H9 (cell line): Measurements from ENCODE around the gene FAM13C. TPM values are rescaled to one million over a fixed set of nuclear protein-coding genes. Genes with fewer than 3 reads are reported as not detected.

Source experiments
- DNase-seq: peaks from one replicate; pipeline ENCODE4 v3.0.0-alpha.2; 2017
- H2AFZ ChIP-seq: one replicate; pipeline ENCODE4 v1.6.1; 2013; ENCODE audit warnings: mild to moderate bottlenecking, low read length, control low read depth, moderate library complexity
- H2AK5ac ChIP-seq: 2 replicates; pipeline ENCODE4 v1.6.1; 2013; ENCODE audit warnings: low read length, control low read depth, mixed read lengths; ENCODE audit not compliant: insufficient read length
- H2BK120ac ChIP-seq: one replicate; pipeline ENCODE4 v1.6.1; 2013; ENCODE audit warnings: low read depth, mild to moderate bottlenecking, low read length, control low read depth, inconsistent platforms; ENCODE audit not compliant: poor library complexity, severe bottlenecking
- H2BK12ac ChIP-seq: 2 replicates; pipeline ENCODE4 v1.6.1; 2013; ENCODE audit warnings: low read length, control low read depth, mixed read lengths, low read depth; ENCODE audit not compliant: insufficient read length
- H2BK15ac ChIP-seq: 2 replicates; pipeline ENCODE4 v1.6.1; 2013; ENCODE audit warnings: low read depth, low read length, control low read depth
- H2BK20ac ChIP-seq: one replicate; pipeline ENCODE4 v1.6.1; 2013; ENCODE audit warnings: low read depth, mild to moderate bottlenecking, low read length, control low read depth, inconsistent platforms; ENCODE audit not compliant: poor library complexity, severe bottlenecking
- H2BK5ac ChIP-seq: 2 replicates; pipeline ENCODE4 v1.6.1; 2013; ENCODE audit warnings: low read length, control low read depth, mixed read lengths; ENCODE audit not compliant: insufficient read length
- H3K14ac ChIP-seq: 2 replicates; pipeline ENCODE4 v1.6.1; 2013; ENCODE audit warnings: low read length, control low read depth; ENCODE audit not compliant: insufficient read depth
- H3K18ac ChIP-seq: 2 replicates; pipeline ENCODE4 v1.6.1; 2013; ENCODE audit warnings: low read depth, mild to moderate bottlenecking, mixed read lengths, low read length, control low read depth; ENCODE audit not compliant: insufficient read length
- H3K23ac ChIP-seq: 2 replicates; pipeline ENCODE4 v1.6.1; 2013; ENCODE audit warnings: low read length, control low read depth, mixed read lengths, low read depth; ENCODE audit not compliant: insufficient read length
- H3K23me2 ChIP-seq: 2 replicates; pipeline ENCODE4 v1.6.1; 2013; ENCODE audit warnings: low read depth, mild to moderate bottlenecking, mixed read lengths, low read length, control low read depth; ENCODE audit not compliant: insufficient read length, poor library complexity, severe bottlenecking
- H3K27ac ChIP-seq: 2 replicates; pipeline ENCODE4 v1.5.1; 2013; ENCODE audit warnings: low read length, control low read depth, mixed read lengths, low read depth; ENCODE audit not compliant: insufficient read length
- H3K27me3 ChIP-seq: 2 replicates; pipeline ENCODE4 v1.6.1; 2013; ENCODE audit warnings: low read length, control low read depth, inconsistent platforms; ENCODE audit not compliant: insufficient read depth
- H3K4ac ChIP-seq: 2 replicates; pipeline ENCODE4 v1.6.1; 2013; ENCODE audit warnings: low read depth, mild to moderate bottlenecking, control low read depth, inconsistent platforms, low read length, moderate library complexity
- H3K4me1 ChIP-seq: 2 replicates; pipeline ENCODE4 v1.6.1; 2013; ENCODE audit warnings: low read length, control low read depth, inconsistent platforms; ENCODE audit not compliant: insufficient read depth
- H3K4me2 ChIP-seq: 2 replicates; pipeline ENCODE4 v1.6.1; 2013; ENCODE audit warnings: low read length, control low read depth, mixed read lengths; ENCODE audit not compliant: insufficient read length, insufficient read depth
- H3K56ac ChIP-seq: 2 replicates; pipeline ENCODE4 v1.6.1; 2013; ENCODE audit warnings: low read depth, mild to moderate bottlenecking, mixed read lengths, low read length, control low read depth; ENCODE audit not compliant: insufficient read length
- H3K79me1 ChIP-seq: 2 replicates; pipeline ENCODE4 v1.6.1; 2013; ENCODE audit warnings: low read depth, mild to moderate bottlenecking, moderate library complexity, low read length, control low read depth, inconsistent platforms; ENCODE audit not compliant: insufficient read depth, poor library complexity, severe bottlenecking
- H3K79me2 ChIP-seq: 2 replicates; pipeline ENCODE4 v1.6.1; 2013; ENCODE audit warnings: low read length, control low read depth, inconsistent platforms; ENCODE audit not compliant: insufficient read depth
- H3K9ac ChIP-seq: 2 replicates; pipeline ENCODE4 v1.6.1; 2013; ENCODE audit warnings: low read length, control low read depth, mixed read lengths; ENCODE audit not compliant: insufficient read length; ENCODE audit errors: extremely low read depth
- H3K9me3 ChIP-seq: one replicate; pipeline ENCODE4 v1.6.1; 2013; ENCODE audit warnings: low read depth, low read length, inconsistent platforms; ENCODE audit not compliant: control insufficient read depth
- H3T11ph ChIP-seq: one replicate; pipeline ENCODE4 v1.6.1; 2013; ENCODE audit warnings: mild to moderate bottlenecking, low read length, control low read depth, inconsistent platforms
- H4K20me1 ChIP-seq: one replicate; pipeline ENCODE4 v1.6.1; 2013; ENCODE audit not compliant: control insufficient read depth, insufficient read length, insufficient read depth
- H4K5ac ChIP-seq: 2 replicates; pipeline ENCODE4 v1.6.1; 2013; ENCODE audit warnings: low read depth, mild to moderate bottlenecking, mixed read lengths, low read length, control low read depth; ENCODE audit not compliant: insufficient read length
- H4K8ac ChIP-seq: replicated peaks from 2 replicates; pipeline ENCODE4 v1.6.1; 2013; ENCODE audit warnings: low read length, control low read depth, mixed read lengths, low read depth; ENCODE audit not compliant: insufficient read length
- H4K91ac ChIP-seq: 2 replicates; pipeline ENCODE4 v1.6.1; 2013; ENCODE audit warnings: low read depth, mild to moderate bottlenecking, moderate library complexity, mixed read lengths, low read length, control low read depth; ENCODE audit not compliant: insufficient read length
- H3K27ac Mint-ChIP-seq, 3 experiments: 2 replicates in 2 of 3; 3 replicates in 1 of 3; pipeline ENCODE4 v1.8.0; 2020 to 2021; ENCODE audit warnings: mixed read lengths in 3 of 3, mild to moderate bottlenecking in 1 of 3, moderate library complexity in 1 of 3
- H3K27me3 Mint-ChIP-seq: 2 replicates; pipeline ENCODE4 v1.8.0; 2021; ENCODE audit warnings: low read depth, mild to moderate bottlenecking, moderate library complexity, mixed read lengths
- H3K36me3 Mint-ChIP-seq, 3 experiments: 2 replicates in 2 of 3; 3 replicates in 1 of 3; pipeline ENCODE4 v1.8.0; 2020 to 2021; ENCODE audit warnings: low read depth in 3 of 3, mixed read lengths in 3 of 3; ENCODE audit not compliant: insufficient read depth in 1 of 3
- H3K4me1 Mint-ChIP-seq, 2 experiments: 2 replicates each; pipeline ENCODE4 v1.8.0; 2020; ENCODE audit warnings: mixed read lengths in 2 of 2
- H3K4me3 Mint-ChIP-seq, 2 experiments: 2 replicates in 1 of 2; 3 replicates in 1 of 2; pipeline ENCODE4 v1.8.0; 2020 to 2021; ENCODE audit warnings: mild to moderate bottlenecking in 2 of 2, mixed read lengths in 2 of 2, moderate library complexity in 1 of 2
- H3K9me3 Mint-ChIP-seq, 2 experiments: 2 replicates in 1 of 2; 3 replicates in 1 of 2; pipeline ENCODE4 v1.8.0; 2020; ENCODE audit warnings: mild to moderate bottlenecking in 2 of 2, mixed read lengths in 2 of 2, moderate library complexity in 1 of 2
- WGBS: extraction: QIAGEN DNeasy Blood & Tissue Kit; methylation state at CpG from one replicate; pipeline ENCODE4 v1.1.7; 2013; ENCODE audit warnings: missing lambda C conversion rate, low lambda C conversion rate, mixed read lengths; ENCODE audit not compliant: insufficient read length; ENCODE audit errors: extremely low coverage; 5-methylcytosine and 5-hydroxymethylcytosine counted together
- total RNA-seq: library from RNA; stranded (reverse); gene quantifications from 2 replicates; pipeline ENCODE4 v1.2.1, GENCODE V29; 2021
- TF ChIP-seq, protein P1 (sequence below): fragments of 200-600 bp; sonication (generic); conservative IDR thresholded peaks from 3 replicates; pipeline ENCODE4 v1.8.0; 2021; ENCODE audit warnings: antibody characterized with exemption, mild to moderate bottlenecking

Gene FAM13C
- total RNA-seq, 1 experiment from 2014 or later = 0.31 TPM

GRCh38 chr10:59310324-59310914 is 51.9 kb downstream of the FAM13C start:
- WGBS = no CpG with 5 or more reads among the region's 3 CpGs
- Histone ChIP-seq H2BK12ac (no peak overlapping the region), H4K5ac (no peak overlapping the region), H3K4me1 (no peaks in the 10 kb centered on the region), H2BK20ac (no peak overlapping the region), H3K23me2 (no peaks in the 10 kb centered on the region), H3K14ac (no peak overlapping the region), H3K27me3 (no peaks in the 10 kb centered on the region), H2BK120ac (no peak overlapping the region), H3K56ac (no peak overlapping the region), H3T11ph (no peak overlapping the region), H4K20me1 (no peaks in the 10 kb centered on the region), H2BK5ac (no peak overlapping the region), H3K79me2 (no peaks in the 10 kb centered on the region), H2AK5ac (no peak overlapping the region), H2BK15ac (no peak overlapping the region), H3K79me1 (no peaks in the 10 kb centered on the region), H3K18ac (no peak overlapping the region), H2AFZ (no peak overlapping the region), H3K9ac (no peak overlapping the region), H3K4ac (no peak overlapping the region), H3K27ac (no peak overlapping the region), H4K8ac (no peak overlapping the region), H3K4me2 (no peak overlapping the region), H4K91ac (no peak overlapping the region), H3K23ac (no peak overlapping the region), H3K9me3 (no peaks in the 10 kb centered on the region)
- Mint-ChIP-seq H3K27me3 (no peaks in the 10 kb centered on the region), H3K4me3 (no peak overlapping the region), H3K9me3 (no peaks in the 10 kb centered on the region), H3K4me1 (no peaks in the 10 kb centered on the region), H3K36me3 (no peaks in the 10 kb centered on the region), H3K27ac (no peak overlapping the region)
- DNase-seq = no peak
- TF ChIP-seq, protein P1, sequence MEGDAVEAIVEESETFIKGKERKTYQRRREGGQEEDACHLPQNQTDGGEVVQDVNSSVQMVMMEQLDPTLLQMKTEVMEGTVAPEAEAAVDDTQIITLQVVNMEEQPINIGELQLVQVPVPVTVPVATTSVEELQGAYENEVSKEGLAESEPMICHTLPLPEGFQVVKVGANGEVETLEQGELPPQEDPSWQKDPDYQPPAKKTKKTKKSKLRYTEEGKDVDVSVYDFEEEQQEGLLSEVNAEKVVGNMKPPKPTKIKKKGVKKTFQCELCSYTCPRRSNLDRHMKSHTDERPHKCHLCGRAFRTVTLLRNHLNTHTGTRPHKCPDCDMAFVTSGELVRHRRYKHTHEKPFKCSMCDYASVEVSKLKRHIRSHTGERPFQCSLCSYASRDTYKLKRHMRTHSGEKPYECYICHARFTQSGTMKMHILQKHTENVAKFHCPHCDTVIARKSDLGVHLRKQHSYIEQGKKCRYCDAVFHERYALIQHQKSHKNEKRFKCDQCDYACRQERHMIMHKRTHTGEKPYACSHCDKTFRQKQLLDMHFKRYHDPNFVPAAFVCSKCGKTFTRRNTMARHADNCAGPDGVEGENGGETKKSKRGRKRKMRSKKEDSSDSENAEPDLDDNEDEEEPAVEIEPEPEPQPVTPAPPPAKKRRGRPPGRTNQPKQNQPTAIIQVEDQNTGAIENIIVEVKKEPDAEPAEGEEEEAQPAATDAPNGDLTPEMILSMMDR = no peak
